HFF-Myc (cell line): ENCODE data around the gene PAIP1.

Source experiments
- DNase-seq: peaks from one replicate; pipeline ENCODE4 v3.0.0-alpha.2; 2011; ENCODE audit warnings: low read depth; ENCODE audit errors: extremely low read depth
- H3K4me3 ChIP-seq: replicated peaks from 2 replicates; pipeline ENCODE4 v1.5.1; 2011; ENCODE audit warnings: low read depth, mild to moderate bottlenecking, control low read depth, low read length
- TF ChIP-seq, protein P1 (sequence below): IDR thresholded peaks from 2 replicates; pipeline ENCODE4 v1.5.1; 2012; ENCODE audit warnings: mild to moderate bottlenecking, low read depth, low read length, control low read depth; ENCODE audit errors: missing control alignments

The PAIP1 gene

DNA sequence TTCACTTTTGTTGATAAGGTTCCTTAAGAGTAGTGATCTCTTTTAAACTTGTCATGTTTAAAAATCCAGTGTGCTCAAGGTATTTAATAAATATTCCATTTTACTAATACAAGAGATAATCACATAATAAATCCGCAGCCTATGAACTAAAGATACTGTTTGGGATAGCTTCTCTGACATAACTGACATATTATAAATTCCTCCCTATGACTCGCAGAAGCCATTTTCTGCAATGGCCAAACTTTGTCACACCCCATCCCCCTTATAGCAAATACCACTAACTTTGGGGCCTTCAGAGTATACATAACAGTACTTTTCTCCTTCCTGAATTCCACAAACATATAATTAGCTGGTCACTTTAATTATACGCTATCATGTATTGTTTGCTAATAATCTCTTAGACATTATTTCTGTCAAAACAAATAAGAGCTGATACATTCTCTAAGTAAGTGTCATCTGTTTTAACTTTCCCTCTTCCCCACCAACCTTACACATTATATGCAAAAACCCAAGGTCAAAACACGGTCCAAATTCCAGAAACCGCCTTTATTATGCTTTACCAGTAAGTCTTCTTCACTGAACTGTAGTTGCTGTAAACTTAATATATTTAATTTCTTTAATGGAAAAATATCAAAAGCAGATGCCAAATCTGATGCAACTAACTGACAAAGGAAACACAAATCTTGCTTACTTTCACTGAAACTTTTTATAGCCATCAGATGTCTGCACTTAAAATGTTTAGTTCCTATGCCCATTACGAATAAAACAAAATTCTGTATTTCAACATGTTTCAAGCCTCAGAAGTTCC, 74.2 kb downstream of the PAIP1 start:
- TF ChIP-seq, protein P1, sequence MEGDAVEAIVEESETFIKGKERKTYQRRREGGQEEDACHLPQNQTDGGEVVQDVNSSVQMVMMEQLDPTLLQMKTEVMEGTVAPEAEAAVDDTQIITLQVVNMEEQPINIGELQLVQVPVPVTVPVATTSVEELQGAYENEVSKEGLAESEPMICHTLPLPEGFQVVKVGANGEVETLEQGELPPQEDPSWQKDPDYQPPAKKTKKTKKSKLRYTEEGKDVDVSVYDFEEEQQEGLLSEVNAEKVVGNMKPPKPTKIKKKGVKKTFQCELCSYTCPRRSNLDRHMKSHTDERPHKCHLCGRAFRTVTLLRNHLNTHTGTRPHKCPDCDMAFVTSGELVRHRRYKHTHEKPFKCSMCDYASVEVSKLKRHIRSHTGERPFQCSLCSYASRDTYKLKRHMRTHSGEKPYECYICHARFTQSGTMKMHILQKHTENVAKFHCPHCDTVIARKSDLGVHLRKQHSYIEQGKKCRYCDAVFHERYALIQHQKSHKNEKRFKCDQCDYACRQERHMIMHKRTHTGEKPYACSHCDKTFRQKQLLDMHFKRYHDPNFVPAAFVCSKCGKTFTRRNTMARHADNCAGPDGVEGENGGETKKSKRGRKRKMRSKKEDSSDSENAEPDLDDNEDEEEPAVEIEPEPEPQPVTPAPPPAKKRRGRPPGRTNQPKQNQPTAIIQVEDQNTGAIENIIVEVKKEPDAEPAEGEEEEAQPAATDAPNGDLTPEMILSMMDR = no peak
- peak overlapping the region; percentile 92 for H3K4me3 ChIP-seq
- DNase-seq = no peak
